Mucosa of descending colon (tissue), 3 donors: ENCODE data around the gene E2F2. TPM values are rescaled to one million over a fixed set of nuclear protein-coding genes. Genes with fewer than 3 reads are reported as not detected.

Experiments used
- ATAC-seq: fragments of 200-7000 bp; cut with Tn5 transposase; one replicate; pipeline ENCODE4 v1.9.1; 2020; ENCODE audit warnings: mild to moderate bottlenecking, moderate library complexity
- DNase-seq, 3 donors: peaks; one replicate each; pipeline ENCODE4 v3.0.0-alpha.2; 2020
- H3K36me3 ChIP-seq: fragments of 200-600 bp; one replicate; pipeline ENCODE4 v1.8.0; 2021; ENCODE audit warnings: low read depth, mild to moderate bottlenecking
- H3K4me1 ChIP-seq: fragments of 200-600 bp; one replicate; pipeline ENCODE4 v1.8.0; 2021; ENCODE audit warnings: low read depth, mild to moderate bottlenecking
- H3K4me3 ChIP-seq: fragments of 200-600 bp; one replicate; pipeline ENCODE4 v1.8.0; 2021; ENCODE audit warnings: mild to moderate bottlenecking
- H3K9me3 ChIP-seq: fragments of 200-600 bp; one replicate; pipeline ENCODE4 v1.8.0; 2021; ENCODE audit warnings: mild to moderate bottlenecking
- CTCF ChIP-seq: fragments of 200-600 bp; IDR thresholded peaks from one replicate; pipeline ENCODE4 v1.8.0; 2022; ENCODE audit warnings: antibody characterized with exemption, mild to moderate bottlenecking
- intact Hi-C, 2 donors: fragments of 100-400 bp; cut with DNase I in 1 of 2; cut with micrococcal nuclease in 1 of 2; formaldehyde crosslinking; loops; one replicate each; pipeline versions ENCODE4 v1.11.0 to v1.11.1; 2022; cut with DNase I, micrococcal nuclease
- total RNA-seq, 3 donors: library from RNA; stranded (reverse); fragmentation: NEBNext Ultra II Directional in 2 of 3; extraction: Animal tissue kit (Norgen Biotek cat#: 25700) in 2 of 3; gene quantifications; one replicate each; pipeline versions ENCODE4 v1.2.1 to v1.2.4, GENCODE V29; 2021 to 2023
- donor health status: DM: no; HTN: no; CAD: no; lungs with moderate emphysema.
- donor health status: DM: no; HTN: no; CAD: no.
- donor health status: DM: no; HTN: yes; CAD: no.

E2F2 gene
- total RNA-seq, 3 donors from 2014 or later: 8.6 to 18.0 (median 14.5) TPM

GRCh38 chr1:23576338-23577055 lies 45.5 kb upstream of the E2F2 start:
- TF ChIP-seq CTCF: no peak
- H3K36me3 ChIP-seq: no peaks in the 10 kb centered on the region
- intact Hi-C loops: no loop called here
- no peaks in the 10 kb centered on the region for H3K9me3 ChIP-seq
- peaks cover 10% of the 10 kb centered on the region for H3K4me1 ChIP-seq
- DNase-seq (no peak), ATAC-seq (no peak)
- no peak overlapping the region for H3K4me3 ChIP-seq

GRCh38 chr1:23575226-23575810 lies 44.3 kb upstream of the E2F2 start:
- Histone ChIP-seq H3K9me3 (no peaks in the 10 kb centered on the region), H3K36me3 (no peaks in the 10 kb centered on the region), H3K4me3 (no peak overlapping the region), H3K4me1 (peaks cover 10% of the 10 kb centered on the region)
- ATAC-seq (no peak), DNase-seq (no peak)
- TF ChIP-seq CTCF: no peak
- intact Hi-C loops: no loop called here

GRCh38 chr1:23574265-23574754 lies 43.3 kb upstream of the E2F2 start:
- ATAC-seq (no peak), DNase-seq (no peak)
- peaks cover 10% of the 10 kb centered on the region for H3K4me1 ChIP-seq
- no peak overlapping the region for H3K4me3 ChIP-seq
- no peak for TF ChIP-seq CTCF
- no peaks in the 10 kb centered on the region for H3K9me3 ChIP-seq
- no peaks in the 10 kb centered on the region for H3K36me3 ChIP-seq
- intact Hi-C loops: no loop called here

GRCh38 chr1:23573574-23574182 lies 42.6 kb upstream of the E2F2 start:
- intact Hi-C loops: no loop called here
- no peak overlapping the region for H3K4me3 ChIP-seq
- no peak for TF ChIP-seq CTCF

GRCh38 chr1:23571465-23571864 lies 40.4 kb upstream of the E2F2 start:
- ATAC-seq (no peak), DNase-seq (no peak)
- intact Hi-C loops: no loop called here
- Histone ChIP-seq H3K4me1 (no peaks in the 10 kb centered on the region), H3K9me3 (no peaks in the 10 kb centered on the region), H3K36me3 (no peaks in the 10 kb centered on the region), H3K4me3 (no peak overlapping the region)
- no peak for TF ChIP-seq CTCF

More at GRCh38 chr1:23573574-23574182, 42.6 kb upstream of the E2F2 start:
- Histone ChIP-seq H3K9me3 (no peaks in the 10 kb centered on the region), H3K36me3 (no peaks in the 10 kb centered on the region), H3K4me1 (peaks cover 10% of the 10 kb centered on the region)
- ATAC-seq (no peak), DNase-seq (no peak)
